Activated T-helper 1 cell treated with anti-CD3 and anti-CD28 coated beads, Interleukin-12 subunit alpha, Interleukin-12 subunit beta, Interleukin-2, Interleukin-4 antibody, amounts not matched to agents 30 ng/mL and 10 ng/mL and 1 ng/mL, durations not matched to agents 14 hours and 24 hours and 36 hours (primary cell): ENCODE measurements around the gene CCDC97. TPM values are rescaled to one million over a fixed set of nuclear protein-coding genes. Genes with fewer than 3 reads are reported as not detected.

ENCODE experiments used
- DNase-seq: peaks from one replicate; pipeline ENCODE4 v3.0.0; 2021; ENCODE audit warnings: low spot score
- H3K27ac Mint-ChIP-seq: one replicate; pipeline ENCODE4 v1.8.0; 2021; ENCODE audit warnings: mild to moderate bottlenecking, mixed read lengths
- H3K27me3 Mint-ChIP-seq: one replicate; pipeline ENCODE4 v1.8.0; 2022; ENCODE audit warnings: mild to moderate bottlenecking, moderate library complexity, mixed read lengths; ENCODE audit not compliant: insufficient read depth
- H3K36me3 Mint-ChIP-seq: one replicate; pipeline ENCODE4 v1.8.0; 2021; ENCODE audit warnings: low read depth, mixed read lengths
- H3K4me1 Mint-ChIP-seq: one replicate; pipeline ENCODE4 v1.8.0; 2021; ENCODE audit warnings: low read depth, mixed read lengths
- H3K4me3 Mint-ChIP-seq: one replicate; pipeline ENCODE4 v1.8.0; 2021; ENCODE audit warnings: mild to moderate bottlenecking, moderate library complexity, mixed read lengths
- H3K9me3 Mint-ChIP-seq: one replicate; pipeline ENCODE4 v1.8.0; 2021; ENCODE audit warnings: mixed read lengths
- intact Hi-C: fragments of 100-400 bp; cut with micrococcal nuclease; formaldehyde crosslinking; loops from one replicate; pipeline ENCODE4 v1.15.1; 2024
- total RNA-seq: library from RNA; stranded (reverse); gene quantifications from 2 replicates; pipeline ENCODE4 v1.2.3, GENCODE V29; 2022

CCDC97 gene
- total RNA-seq, 1 donor from 2014 or later, result 36.1 TPM

- intact Hi-C loops, result no loop called here
- H3K27ac Mint-ChIP-seq, result peak overlapping the region; percentile 32
- no peaks in the 10 kb centered on the region for H3K9me3 Mint-ChIP-seq
- no peak for DNase-seq
- H3K36me3 Mint-ChIP-seq, result peaks cover 46% of the 10 kb centered on the region
- no peaks in the 10 kb centered on the region for H3K27me3 Mint-ChIP-seq
- H3K4me3 Mint-ChIP-seq, result no peak overlapping the region
- peaks cover 22% of the 10 kb centered on the region for H3K4me1 Mint-ChIP-seq
Measured at GRCh38 chr19:41316306-41316920, 6.4 kb downstream of the CCDC97 start.

- no peak overlapping the region for H3K27ac Mint-ChIP-seq
- no peaks in the 10 kb centered on the region for H3K27me3 Mint-ChIP-seq
- no peak for DNase-seq
- peaks cover 11% of the 10 kb centered on the region for H3K4me1 Mint-ChIP-seq
- H3K9me3 Mint-ChIP-seq, result no peaks in the 10 kb centered on the region
- intact Hi-C loops, result no loop called here
- H3K4me3 Mint-ChIP-seq, result no peak overlapping the region
- peaks cover 52% of the 10 kb centered on the region for H3K36me3 Mint-ChIP-seq
Measured at GRCh38 chr19:41318696-41319499, 8.9 kb downstream of the CCDC97 start.

- intact Hi-C loops, result no loop called here
- no peak overlapping the region for H3K4me3 Mint-ChIP-seq
- H3K27me3 Mint-ChIP-seq, result no peaks in the 10 kb centered on the region
- DNase-seq, result no peak
- peaks cover 13% of the 10 kb centered on the region for H3K4me1 Mint-ChIP-seq
- no peaks in the 10 kb centered on the region for H3K9me3 Mint-ChIP-seq
- peaks cover 50% of the 10 kb centered on the region for H3K36me3 Mint-ChIP-seq
- H3K27ac Mint-ChIP-seq, result no peak overlapping the region
Measured at GRCh38 chr19:41319500-41320184, 9.7 kb downstream of the CCDC97 start.

GRCh38 chr19:41320185-41320518 lies 10.2 kb downstream of the CCDC97 start:
- H3K9me3 Mint-ChIP-seq, result no peaks in the 10 kb centered on the region
- intact Hi-C loops, result no loop called here
- H3K4me1 Mint-ChIP-seq, result peaks cover 16% of the 10 kb centered on the region
- H3K36me3 Mint-ChIP-seq, result peaks cover 52% of the 10 kb centered on the region
- no peaks in the 10 kb centered on the region for H3K27me3 Mint-ChIP-seq
- DNase-seq, result no peak
- no peak overlapping the region for H3K4me3 Mint-ChIP-seq
- no peak overlapping the region for H3K27ac Mint-ChIP-seq

- intact Hi-C loops, result no loop called here
- Mint-ChIP-seq H3K27ac (no peak overlapping the region), H3K4me3 (no peak overlapping the region), H3K36me3 (peaks cover 52% of the 10 kb centered on the region), H3K9me3 (no peaks in the 10 kb centered on the region), H3K4me1 (peaks cover 16% of the 10 kb centered on the region), H3K27me3 (no peaks in the 10 kb centered on the region)
- no peak for DNase-seq
Measured at GRCh38 chr19:41320568-41320967, 10.6 kb downstream of the CCDC97 start.

- Mint-ChIP-seq H3K36me3 (peaks cover 50% of the 10 kb centered on the region), H3K27ac (no peak overlapping the region)
- intact Hi-C loops, result no loop called here
Measured at GRCh38 chr19:41321204-41321599, 11.2 kb downstream of the CCDC97 start.

GRCh38 chr19:41321600-41322270 lies 11.8 kb downstream of the CCDC97 start:
- Mint-ChIP-seq H3K36me3 (peaks cover 47% of the 10 kb centered on the region), H3K27ac (no peak overlapping the region), H3K4me3 (no peak overlapping the region), H3K4me1 (peaks cover 24% of the 10 kb centered on the region), H3K9me3 (no peaks in the 10 kb centered on the region), H3K27me3 (no peaks in the 10 kb centered on the region)
- DNase-seq, result no peak
- intact Hi-C loops, result no loop called here

More at GRCh38 chr19:41321204-41321599, 11.2 kb downstream of the CCDC97 start:
- Mint-ChIP-seq H3K4me1 (peaks cover 19% of the 10 kb centered on the region), H3K9me3 (no peaks in the 10 kb centered on the region), H3K4me3 (no peak overlapping the region), H3K27me3 (no peaks in the 10 kb centered on the region)
- DNase-seq, result no peak

GRCh38 chr19:41322451-41322850 lies 12.5 kb downstream of the CCDC97 start:
- peak overlapping the region; percentile 44 for H3K27ac Mint-ChIP-seq
- no peak overlapping the region for H3K4me3 Mint-ChIP-seq

GRCh38 chr19:41323023-41323422 lies 13.1 kb downstream of the CCDC97 start:
- Mint-ChIP-seq H3K4me3 (no peak overlapping the region), H3K4me1 (peaks cover 34% of the 10 kb centered on the region), H3K36me3 (peaks cover 44% of the 10 kb centered on the region), H3K27ac (peak overlapping the region; percentile 77), H3K27me3 (no peaks in the 10 kb centered on the region), H3K9me3 (no peaks in the 10 kb centered on the region)
- DNase-seq, result no peak
- intact Hi-C loops, result no loop called here

More at GRCh38 chr19:41322451-41322850, 12.5 kb downstream of the CCDC97 start:
- H3K36me3 Mint-ChIP-seq, result peaks cover 44% of the 10 kb centered on the region
- intact Hi-C loops, result no loop called here
- H3K27me3 Mint-ChIP-seq, result no peaks in the 10 kb centered on the region
- no peak for DNase-seq
- no peaks in the 10 kb centered on the region for H3K9me3 Mint-ChIP-seq
- peaks cover 30% of the 10 kb centered on the region for H3K4me1 Mint-ChIP-seq

GRCh38 chr19:41323430-41324125 lies 13.6 kb downstream of the CCDC97 start:
- intact Hi-C loops, result no loop called here
- no peaks in the 10 kb centered on the region for H3K9me3 Mint-ChIP-seq
- peaks cover 45% of the 10 kb centered on the region for H3K36me3 Mint-ChIP-seq
- peaks cover 39% of the 10 kb centered on the region for H3K4me1 Mint-ChIP-seq
- H3K27me3 Mint-ChIP-seq, result no peaks in the 10 kb centered on the region
- no peak overlapping the region for H3K4me3 Mint-ChIP-seq
- H3K27ac Mint-ChIP-seq, result peak overlapping the region; percentile 77
- DNase-seq, result no peak

- H3K27ac Mint-ChIP-seq, result peak overlapping the region; percentile 77
- no peaks in the 10 kb centered on the region for H3K9me3 Mint-ChIP-seq
- peaks cover 44% of the 10 kb centered on the region for H3K4me1 Mint-ChIP-seq
- intact Hi-C loops, result no loop called here
- no peak for DNase-seq
- no peaks in the 10 kb centered on the region for H3K27me3 Mint-ChIP-seq
- H3K4me3 Mint-ChIP-seq, result no peak overlapping the region
- H3K36me3 Mint-ChIP-seq, result peaks cover 43% of the 10 kb centered on the region
Measured at GRCh38 chr19:41324231-41324702, 14.3 kb downstream of the CCDC97 start.

GRCh38 chr19:41324921-41325639 lies 15.1 kb downstream of the CCDC97 start:
- H3K27ac Mint-ChIP-seq, result peak overlapping the region; percentile 77
- no peak overlapping the region for H3K4me3 Mint-ChIP-seq
- no peaks in the 10 kb centered on the region for H3K27me3 Mint-ChIP-seq
- no peak for DNase-seq
- intact Hi-C loops, result no loop called here
- H3K4me1 Mint-ChIP-seq, result peaks cover 40% of the 10 kb centered on the region
- no peaks in the 10 kb centered on the region for H3K9me3 Mint-ChIP-seq
- H3K36me3 Mint-ChIP-seq, result peaks cover 41% of the 10 kb centered on the region
